GM12892 (cell line): Measurements from ENCODE around the gene CSE1L.

Experiments used
- POLR2A ChIP-seq: IDR thresholded peaks from 2 replicates; pipeline ENCODE4 v1.6.1; 2011; ENCODE audit warnings: low read depth, low read length, control low read depth
- POLR2AphosphoS5 ChIP-seq: IDR thresholded peaks from 2 replicates; pipeline ENCODE4 v1.6.1; 2011; ENCODE audit warnings: low read depth, low read length, control low read depth
- TAF1 ChIP-seq: IDR thresholded peaks from 2 replicates; pipeline ENCODE4 v1.6.1; 2011; ENCODE audit warnings: low read depth, mild to moderate bottlenecking, control low read depth, low read length, borderline replicate concordance

DNA sequence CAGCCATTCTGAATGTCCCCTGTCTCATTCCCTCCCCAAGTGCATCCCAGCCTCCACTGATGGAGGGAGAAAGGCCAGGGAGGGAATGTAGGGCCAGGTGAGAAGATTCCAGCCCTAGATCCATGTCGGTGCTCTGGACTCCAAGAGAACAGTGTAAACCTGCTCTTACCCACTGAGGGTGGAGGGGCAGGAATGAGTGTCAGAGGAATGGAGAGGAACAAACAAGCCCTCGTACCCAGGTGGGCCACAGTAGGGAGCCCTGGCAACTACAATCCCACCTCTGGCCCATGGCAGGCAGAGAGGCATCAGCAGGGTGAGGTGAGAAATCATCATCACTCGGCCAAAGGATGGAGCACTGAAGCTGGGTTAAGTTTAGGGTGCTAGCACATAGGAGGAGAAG lies 87.5 kb downstream of the CSE1L start:
- TF ChIP-seq POLR2AphosphoS5 (no peak), POLR2A (no peak), TAF1 (no peak)
